CD4-positive, alpha-beta T cell treated with Interleukin-4 for 1 hour (primary cell): ENCODE measurements around the gene SNAP29.
A peak's percentile ranks its signal among the peaks of the same experiment; 100 is the strongest.
"Not testable (repeated sequence)": the region's sequence is repeated elsewhere in the genome, so short reads cannot be mapped to it uniquely, and the experiment has no call there.

ENCODE experiments used
- DNase-seq, 2 donors: peaks; one replicate each; pipeline ENCODE4 v3.0.0-alpha.2; 2020 to 2022

Gene SNAP29

DNA sequence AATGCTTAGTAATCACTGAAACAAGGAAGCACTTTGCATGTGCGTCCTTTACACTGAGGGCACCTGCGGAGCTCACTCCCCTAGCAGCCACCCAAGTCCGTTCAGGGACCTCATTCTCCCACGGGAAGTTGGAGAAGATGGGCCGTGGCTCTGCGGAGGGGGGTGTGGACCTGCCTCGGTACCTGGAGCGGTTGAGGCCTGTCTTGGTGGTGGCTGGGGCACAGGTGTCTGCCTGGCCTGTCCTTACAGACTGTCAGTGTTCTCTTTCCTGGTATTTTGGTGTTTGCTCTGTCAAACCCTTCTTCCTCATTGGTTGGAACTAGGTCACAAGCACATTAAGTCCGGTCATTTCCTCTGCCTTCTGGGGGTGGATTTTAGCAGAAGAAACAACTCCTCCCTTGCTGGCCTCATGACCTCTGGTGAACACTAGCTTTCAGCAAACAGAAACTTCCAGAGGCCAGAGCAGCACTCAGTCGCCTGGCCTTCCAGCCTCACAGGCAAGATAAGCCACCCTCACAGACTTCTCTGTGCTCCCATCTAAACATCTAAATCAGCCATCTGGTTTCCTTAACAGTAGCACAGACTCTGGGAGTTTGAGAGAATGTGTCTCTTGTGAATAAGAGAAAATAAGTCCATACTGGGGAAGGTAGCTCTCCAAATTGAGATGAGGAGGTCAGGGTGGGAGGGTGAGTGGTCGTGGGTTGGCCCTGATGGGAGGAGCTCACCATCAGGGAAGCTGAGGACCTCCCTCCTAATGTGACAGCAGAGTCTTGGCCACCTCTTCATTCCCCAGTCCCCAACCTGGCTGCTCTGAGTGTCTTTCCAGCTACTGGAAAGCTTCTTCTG, 8.6 kb downstream of the SNAP29 start:
- DNase-seq = peak in 1 of 2 donors; percentile 45

DNA sequence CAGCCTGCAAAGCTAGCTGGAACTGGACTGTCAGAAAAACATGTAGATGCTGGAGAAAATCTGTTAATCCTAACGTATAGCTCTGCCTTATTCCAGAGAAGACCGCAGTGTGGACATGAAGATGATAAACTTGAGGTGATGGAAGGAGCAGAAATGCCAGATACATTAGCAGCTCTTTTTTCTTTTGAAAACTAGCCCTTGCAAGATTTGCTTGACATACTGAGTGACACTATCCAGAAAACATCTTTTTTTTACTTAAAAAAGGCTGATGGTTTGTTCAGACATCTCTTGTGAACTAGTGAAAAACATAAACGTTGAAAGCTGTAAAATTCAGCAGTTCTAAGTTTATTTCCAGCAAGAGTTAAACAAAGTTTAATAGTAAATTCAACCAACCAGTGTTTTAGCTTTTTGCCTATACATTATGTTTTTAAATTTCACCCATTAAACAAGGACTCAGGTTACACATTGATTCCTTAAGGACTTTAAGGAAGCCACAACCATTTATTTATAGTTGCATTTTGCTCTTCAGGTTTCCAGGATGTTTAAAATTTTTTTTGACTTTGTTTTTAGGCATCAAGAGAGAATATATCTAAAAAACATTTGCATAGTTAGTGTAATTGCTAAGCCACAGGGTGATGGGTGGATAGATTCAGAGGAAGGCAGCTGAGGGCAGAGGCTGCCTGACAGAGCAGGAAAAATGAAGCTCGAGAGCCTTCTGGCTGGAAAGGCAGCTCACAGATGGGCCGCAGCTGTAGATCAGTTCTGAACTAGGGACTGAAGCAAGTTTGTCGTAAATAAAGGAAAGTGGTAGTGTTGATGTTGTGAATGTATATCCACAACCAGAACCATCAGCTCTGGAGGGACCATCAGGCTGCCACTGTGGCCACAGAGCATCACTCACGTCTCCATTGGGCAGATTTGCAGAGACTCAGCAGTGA, 9.5 kb downstream of the SNAP29 start:
- no peak for DNase-seq

DNA sequence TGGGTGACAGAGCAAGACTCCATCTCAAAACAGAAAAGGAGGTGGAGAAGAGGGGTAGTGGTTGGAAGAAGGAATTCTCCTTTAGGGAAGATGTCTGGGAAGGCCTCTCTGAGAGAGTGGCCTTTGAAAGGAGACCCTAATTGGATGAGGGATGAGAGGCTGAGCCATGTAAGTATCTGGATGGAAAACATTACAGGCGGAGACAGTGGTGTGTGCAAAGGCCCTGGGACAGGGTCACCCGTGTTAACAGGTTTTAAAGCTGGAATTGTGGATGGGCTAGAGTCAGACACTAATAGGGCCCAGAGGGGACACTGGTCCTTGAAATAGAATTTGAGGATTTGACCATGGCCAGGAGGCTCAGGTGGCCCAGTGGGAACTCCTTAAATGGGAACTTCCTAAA, 10.4 kb downstream of the SNAP29 start:
- DNase-seq = no peak

DNA sequence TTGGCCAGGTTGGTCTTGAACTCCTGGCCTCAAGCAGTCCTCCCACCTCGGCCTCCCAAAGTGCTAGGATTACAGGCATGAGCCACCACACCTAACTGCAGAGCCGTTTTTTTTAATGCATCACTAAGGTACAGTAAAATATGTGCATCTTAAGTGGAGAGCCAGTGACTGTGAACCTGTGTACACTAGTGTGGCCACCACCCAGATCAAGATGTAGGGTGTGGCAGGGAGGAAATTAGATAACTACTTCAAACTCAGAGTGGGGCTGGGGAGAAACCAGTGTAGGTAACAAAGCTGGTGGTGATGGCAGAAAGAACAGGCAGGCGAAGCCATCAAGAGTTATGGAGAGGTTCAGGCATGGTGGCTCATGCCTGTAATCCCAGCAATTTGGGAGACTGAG, 14.4 kb downstream of the SNAP29 start:
- DNase-seq = no peak

DNA sequence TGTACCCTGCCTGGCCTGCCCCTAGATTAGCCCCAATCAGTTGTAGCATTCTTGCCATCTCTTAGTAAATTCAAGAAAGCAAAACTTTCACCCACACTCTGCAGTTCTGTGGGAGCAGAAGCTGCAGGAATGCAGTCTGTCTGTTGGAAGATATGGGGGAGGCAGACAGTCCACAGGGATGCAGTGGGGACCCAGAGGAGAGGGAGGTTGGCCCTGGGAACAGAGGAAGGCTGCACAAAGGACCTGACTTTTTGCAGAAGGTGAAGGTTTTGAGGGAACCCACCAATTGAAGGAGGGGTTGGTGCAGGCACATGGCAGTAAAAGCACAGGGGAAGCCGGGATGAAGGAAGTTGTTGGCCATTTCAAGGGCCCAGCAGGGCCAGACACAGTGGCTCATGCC, 16.5 kb downstream of the SNAP29 start:
- no peak for DNase-seq

DNA sequence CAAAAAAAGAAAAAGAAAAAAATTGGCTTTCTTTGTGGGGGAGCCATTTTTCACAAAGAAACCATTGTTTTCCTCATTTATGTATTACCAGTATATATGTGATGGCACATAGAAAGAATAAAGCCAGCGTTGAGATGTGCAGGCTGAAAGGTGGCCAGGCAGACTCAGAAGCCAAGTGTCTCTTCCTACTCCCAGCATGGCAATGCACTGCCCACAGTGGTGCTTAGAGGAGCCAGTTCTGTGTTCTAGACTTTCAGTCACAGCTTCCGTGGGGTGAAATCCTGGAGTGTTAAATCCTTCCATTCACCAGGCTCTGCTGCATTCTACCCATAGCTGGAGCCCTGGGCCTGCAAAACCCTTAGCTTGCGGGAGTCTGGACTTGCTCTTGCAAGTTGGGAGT, 18.9 kb downstream of the SNAP29 start:
- no peak for DNase-seq

DNA sequence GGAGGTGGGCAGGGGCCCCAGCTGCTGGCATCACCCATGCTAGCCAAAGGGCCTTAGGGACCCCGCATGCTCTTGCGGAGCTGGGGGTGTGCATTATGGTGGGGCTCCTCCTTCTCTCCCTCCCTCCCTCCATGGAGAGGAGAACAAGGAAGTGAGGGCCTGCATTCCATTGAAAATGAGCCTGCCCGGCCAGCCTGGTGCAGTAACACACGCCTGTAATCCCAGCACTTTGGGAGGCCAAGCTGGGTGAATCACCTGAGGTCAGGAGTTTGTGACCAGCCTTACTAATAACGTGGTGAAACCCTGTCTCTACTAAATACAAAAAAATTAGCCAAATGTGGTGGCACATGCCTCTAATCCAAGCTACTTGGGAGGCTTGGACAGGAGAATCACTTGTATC, 22.4 kb downstream of the SNAP29 start:
- DNase-seq = no peak

DNA sequence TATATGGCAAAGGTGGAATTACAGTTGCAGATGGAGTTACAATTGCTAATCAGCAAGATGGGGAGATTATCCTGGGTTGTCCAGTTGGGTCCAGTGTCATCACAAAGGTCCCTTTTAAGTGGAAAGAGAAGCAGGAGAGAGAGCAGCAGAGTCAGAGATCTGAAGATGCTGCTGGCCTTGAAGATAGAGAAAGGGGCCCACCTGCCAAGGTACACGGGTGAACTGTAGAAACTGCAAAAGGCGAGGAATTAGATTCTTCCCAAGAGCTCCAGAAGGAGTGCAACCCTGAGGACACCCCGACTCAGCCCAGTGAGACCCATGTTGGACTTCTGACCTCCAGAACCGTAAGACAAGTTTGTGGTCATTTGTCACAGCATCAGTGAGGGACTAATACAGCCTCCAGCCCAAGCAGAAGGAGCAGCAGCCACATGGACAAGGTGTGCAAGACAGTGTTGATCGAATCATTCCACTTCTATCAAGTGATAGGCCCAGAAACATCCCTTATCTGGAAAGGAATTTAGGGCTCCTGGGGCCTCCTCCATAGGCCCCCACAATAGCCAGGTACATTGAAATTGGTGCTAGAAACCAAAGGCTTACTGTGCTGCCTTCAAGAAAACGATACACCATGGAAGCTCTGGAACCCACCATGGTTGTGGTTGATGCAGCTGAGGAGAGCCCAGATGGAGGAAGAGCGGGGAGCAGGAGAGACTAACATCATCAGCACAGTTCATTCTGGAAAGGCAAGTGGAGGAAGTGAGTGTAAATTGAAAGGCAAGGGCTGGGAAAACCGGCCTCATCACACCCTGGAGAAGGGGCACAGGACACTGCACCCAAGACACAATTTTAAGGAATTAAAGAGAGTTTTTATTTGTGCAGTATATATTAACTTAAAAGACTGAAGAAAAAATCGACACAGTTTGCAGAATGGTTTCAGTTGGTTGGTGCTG, 23.3 kb downstream of the SNAP29 start:
- DNase-seq = no peak

DNA sequence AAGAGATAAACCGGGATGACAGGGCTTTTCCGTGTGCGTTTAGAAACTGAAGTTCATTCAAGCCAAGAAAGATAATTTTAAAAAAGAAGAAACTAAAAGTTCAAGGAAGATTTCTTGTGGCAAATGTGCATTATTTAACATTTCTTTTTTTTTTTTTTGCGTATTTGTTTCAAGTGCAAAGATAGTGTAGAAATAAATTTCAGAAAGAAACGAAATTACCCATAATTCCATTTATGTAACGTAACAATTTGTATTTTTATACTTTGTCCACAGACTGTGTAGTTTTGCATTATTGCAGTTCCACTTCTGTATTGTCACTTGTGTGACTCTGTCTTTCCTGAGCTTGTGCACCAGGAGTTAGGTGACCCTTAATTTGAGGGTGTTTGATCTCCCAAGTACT, 24.0 kb downstream of the SNAP29 start:
- no peak for DNase-seq

DNA sequence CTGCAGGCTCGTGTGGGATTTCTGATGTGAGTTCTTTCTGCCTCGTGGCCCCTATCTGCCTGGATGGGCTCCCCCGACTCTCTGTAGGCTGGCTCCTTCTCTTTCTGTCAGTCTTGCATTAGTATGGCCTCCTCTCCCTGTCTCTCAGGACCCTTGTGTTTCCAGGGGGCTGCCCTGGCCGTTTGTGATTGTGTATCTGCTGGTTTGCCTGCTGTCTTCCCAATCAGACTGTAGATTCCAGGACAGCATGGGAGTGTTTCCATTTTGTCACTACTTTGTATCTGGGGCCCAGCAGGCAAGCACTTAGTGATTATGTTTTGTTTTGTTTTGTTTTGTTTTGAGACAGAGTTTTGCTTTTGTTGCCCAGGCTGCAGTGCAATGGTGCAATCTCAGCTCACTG, 25.6 kb downstream of the SNAP29 start:
- no peak for DNase-seq

DNA sequence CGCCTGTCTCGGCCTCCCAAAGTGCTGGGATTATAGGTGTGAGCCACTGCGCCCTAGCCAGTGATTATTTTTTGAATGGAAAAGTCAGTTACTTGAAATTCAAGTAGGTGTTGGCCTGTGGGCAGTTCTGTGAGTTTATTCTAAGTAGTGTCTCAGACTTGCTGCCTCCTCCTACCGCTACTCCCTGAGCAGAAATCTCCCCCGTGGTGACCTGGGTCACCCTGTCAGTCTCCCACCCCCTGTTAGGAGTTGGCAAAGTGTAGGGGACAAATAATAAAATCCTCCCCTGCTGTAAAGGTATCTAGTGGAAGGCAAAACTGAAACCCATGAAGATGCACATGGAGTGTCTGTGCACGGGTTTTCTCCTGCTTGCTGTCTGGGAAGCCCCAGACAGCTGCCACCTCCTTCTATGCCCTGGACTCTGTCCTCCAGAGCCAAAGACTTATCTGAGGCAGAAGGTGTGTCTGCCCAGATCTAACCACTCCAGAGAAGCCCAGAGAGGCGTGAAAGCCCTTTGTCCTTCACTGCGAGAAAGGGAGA, 26.3 kb downstream of the SNAP29 start:
- no peak for DNase-seq

DNA sequence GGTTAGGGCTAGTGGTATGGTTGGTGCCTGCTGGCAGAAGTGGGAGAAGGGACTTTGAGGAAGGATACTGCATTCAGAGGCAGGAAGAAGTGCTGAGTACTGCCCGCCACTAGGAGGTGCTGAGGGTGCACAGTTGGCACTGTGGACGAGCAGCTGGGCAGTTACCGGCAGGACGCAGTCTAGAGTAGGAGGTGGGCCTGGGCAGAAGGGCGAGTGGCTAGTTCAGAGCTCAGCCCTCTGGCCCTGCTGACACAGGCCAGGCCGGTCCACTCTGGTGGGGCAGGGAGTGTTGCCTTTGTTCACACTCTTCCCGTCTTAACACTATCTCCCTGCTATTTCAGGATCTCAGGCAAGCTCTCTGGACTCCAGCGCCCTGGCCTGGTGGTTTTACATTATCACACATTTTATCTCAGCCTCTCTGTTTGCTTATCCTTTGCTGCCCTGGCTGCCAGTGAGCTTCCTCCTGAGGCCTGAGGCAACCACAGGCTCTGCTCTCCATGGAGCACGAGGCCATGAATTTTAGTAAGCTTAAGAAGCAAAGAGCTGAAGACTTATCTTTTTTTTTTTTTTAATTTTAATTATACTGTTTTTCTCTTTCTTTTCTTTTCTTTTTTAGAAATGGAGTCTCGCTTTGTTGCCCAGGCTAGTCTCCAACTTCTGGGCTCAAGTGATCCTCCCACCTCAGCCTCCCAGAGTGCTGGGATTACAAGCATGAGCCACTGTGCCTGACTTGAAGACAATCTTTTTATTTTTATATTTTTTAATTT, 26.9 kb downstream of the SNAP29 start:
- peak; percentile 39 to 70 for DNase-seq

DNA sequence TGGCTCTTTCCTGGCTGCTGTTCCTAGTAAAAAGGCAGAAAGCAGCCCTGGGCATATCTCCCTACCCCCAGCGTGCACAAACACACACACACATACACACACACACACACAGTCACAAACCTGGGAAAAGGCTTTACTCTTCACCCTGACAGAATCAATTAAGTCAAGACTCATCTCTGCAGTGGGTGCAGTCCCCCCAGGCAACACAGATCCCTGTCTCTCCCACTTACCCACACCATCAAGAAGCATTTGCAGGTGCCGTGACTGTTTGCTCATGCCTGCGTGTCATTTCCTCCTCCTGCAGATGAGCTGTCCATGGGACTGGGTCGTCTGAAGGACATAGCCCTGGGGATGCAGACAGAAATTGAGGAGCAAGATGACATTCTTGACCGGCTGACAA, 28.6 kb downstream of the SNAP29 start:
- no peak for DNase-seq

DNA sequence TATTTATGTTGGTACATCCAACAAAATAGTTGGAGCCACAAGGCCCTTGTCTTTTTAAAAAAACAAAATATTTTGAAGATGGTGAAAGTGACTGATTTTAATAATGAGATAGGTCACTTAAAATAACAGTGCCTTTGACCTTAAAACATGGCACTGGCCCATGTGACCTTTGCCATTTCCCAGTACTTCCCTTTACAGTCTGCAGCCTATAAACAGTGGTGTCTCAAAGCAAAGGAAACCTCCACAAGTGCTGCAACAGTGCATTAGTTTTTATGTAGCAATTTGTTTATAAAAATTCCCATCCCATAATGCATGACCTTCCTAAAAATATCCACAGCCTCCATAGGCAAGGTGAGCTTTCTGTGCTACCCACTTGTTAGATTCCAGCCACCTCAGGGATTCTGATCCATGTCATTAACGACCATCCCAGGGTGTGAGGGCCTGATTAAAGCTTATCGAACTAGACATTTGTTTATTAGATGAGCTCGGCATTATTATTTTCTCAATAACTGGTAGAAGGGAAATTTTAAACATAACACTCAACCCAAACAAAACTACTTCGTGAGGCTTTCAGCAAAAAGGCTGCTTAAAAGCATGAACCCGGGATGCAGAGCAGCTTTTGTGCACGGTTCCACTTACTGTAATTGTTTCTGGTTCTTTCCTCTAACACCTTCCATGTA, 30.4 kb downstream of the SNAP29 start:
- no peak for DNase-seq

DNA sequence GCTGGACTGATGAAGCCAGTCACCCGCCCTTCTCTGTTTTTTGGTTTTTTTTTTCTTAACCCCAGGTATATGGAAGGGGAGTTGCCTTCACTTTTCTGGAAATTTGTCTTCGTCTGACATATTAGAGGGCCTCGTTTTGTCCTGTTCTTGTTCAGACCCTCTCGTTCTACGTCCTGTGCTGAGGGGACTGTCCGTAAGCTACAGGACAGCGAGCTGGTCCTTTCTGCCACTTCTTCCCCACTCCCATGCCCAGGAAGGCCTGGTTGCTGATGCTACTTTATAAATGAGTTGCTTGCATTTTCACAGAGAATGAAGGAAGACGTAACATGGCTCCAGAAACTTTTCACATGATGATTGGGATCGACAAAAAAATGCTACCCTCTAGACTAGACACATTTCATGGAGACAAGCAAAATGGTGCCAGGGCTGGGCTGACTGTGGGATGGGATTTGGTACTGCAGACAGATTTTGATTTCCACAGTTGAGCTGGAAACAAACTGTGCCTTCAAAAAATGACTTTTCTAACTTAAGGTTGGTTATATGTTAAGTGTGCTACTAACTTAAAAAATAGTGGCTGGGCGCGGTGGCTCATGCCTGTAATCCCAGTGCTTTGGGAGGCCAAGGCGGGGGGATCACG, 31.2 kb downstream of the SNAP29 start:
- DNase-seq = no peak

DNA sequence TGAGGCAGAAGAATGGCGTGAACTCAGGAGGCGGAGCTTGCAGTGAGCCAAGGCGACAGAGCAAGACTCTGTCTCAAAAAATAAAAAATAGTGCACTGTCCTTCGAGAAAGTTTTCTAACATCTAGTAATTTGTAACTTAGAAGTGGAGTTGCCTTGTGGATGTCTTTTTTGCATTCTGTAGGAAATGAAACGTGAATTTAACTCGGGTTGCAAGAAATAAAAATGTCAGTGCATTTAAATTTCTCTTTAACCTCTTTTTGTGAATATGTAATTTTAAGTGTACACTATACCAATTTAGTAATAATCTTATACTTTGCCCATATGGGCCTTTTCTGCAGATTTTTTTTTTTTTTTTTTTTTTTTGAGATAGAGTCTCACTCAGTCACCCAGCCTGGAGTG, 32.2 kb downstream of the SNAP29 start:
- DNase-seq = no peak

DNA sequence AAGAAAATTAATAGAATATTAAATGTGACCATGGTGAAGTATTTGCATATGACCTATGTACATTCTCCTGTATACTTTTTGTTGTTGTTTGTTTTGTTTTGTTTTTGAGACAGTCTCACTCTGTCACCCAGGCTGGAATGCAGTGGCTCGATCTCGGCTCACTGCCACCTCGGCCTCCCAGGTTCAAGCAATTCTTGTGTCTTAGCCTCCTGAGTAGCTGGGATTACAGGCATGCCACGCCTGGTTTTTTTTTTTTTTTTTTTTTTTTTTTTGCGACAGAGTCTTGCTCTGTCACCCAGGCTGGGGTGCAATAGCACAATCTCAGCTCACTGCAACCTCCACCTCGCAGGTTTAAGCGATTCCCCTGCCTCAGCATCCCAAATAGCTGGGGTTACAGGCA, 38.9 kb downstream of the SNAP29 start:
- not testable (repeated sequence) for DNase-seq

DNA sequence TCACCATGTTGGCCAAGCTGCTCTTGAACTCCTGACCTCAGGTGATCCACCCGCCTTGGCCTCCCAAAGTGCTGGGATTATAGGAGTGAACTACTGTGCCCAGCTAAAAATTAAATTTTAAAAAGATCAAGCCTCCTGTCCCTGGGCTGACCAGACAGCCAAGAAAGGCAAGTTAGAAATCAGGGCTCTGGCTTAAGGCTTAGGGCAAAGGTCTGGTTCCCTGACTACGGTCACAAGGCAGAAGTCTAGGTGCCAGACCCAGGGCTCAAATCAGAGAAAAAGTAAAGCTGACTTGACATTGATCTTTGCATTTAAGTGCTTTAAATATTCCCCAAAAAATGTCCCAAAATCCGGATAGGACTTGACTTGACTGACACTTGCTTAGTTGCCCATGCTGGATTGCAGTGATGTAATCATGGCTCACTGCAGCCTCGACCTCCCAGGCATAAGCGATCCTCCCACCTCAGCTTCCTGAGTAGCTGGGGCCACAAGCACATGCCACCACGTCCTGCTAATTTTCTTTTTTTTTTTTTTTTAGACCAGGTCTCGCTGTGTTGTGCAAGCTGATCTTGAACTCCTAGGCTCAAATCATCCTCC, 41.1 kb downstream of the SNAP29 start:
- DNase-seq = no peak

DNA sequence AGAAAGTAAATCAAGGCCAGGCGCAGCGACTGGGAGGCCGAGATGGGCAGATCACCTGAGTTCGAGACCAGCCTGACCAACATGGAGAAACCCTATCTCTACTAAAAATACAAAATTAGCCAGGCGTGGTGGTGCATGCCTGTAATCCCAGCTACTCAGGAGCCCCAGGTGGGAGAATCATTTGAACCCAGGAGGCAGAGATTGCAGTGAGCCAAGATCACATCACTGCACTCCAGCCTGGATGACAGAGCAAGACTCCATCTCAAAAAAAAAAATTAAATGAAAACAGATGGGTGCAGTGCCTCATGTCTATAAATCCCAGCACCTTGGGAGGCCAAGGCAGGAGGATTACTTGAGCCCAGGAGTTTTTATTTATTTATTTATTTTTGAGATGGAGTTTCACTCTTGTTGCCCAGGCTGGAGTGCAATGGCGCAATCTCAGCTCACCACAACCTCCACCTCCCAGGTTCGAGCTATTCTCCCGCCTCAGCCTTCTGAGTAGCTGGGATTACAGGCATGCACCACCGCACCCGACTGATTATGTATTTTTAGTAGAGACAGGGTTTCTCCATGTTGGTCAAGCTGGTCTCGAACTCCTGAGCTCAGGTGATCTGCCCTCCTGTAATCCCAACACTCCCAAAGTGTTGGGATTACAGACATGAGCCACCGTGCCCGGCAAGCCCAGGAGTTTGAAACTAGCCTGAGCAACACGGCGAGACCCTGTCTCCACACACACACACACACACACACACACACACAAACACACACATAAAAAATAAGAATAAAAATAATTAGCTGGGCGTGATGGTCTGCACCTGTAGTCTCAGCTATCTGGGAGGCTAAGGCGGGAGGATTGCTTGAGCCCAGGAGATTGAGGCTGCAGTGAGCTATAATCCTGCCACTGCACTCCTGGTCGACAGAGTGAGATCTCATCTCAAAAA, 42.6 kb downstream of the SNAP29 start:
- not testable (repeated sequence) for DNase-seq
